ENCODE data around the gene SPEN.
"Not testable (repeated sequence)": the region's sequence is repeated elsewhere in the genome, so short reads cannot be mapped to it uniquely, and the experiment has no call there.

SPEN gene

GRCh38 chr1:15835205-15835740, 12.2 kb upstream of the SPEN start:
- peak overlapping the region; percentile 91 for H3K4me3 ChIP-seq (ENCODE audit: low read length)
- no peak for TF ChIP-seq CTCF (conservative IDR thresholded peaks at IDR 0.05; ENCODE audit: low read length)
- DNase-seq (ENCODE audit: low read depth), result no peak

DNA sequence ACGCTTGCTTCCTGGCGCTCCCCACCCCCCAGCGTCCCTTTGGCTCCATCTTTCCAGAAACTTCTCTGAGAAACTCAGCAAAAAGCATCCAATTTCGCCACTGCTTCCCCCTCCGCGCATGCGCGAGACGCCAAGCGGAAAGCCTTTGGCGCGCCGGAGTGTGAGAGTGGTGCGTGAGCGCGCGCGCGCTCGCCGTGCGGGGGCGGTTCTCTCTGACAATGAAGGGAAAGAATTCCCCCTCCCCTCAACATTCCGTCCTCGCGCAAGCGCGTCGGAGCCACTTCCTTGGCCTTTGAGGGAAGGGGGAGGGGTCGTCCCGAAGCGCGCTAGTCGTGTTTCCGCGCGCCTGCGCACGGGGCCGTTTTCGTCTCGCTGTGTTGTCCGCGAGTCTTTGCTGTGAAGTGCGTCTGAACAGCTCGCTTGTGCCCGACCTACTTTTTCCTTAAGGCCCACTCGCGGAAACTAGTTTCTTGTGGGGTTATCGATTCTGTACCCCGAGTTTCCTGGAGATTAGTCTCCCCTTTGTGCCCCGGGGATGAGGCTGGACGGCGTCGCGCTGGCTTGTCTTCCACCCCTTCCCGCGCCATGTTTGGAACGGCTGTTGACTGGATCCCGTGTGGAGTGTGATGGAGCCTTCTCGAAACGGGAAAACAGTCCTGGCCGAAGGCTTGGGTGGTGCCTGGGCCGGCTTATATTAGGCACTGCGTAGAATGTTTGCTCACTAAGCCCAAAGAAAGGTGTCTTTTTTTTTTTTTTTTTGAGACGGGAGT, 11.6 kb upstream of the SPEN start:
- H3K4me3 ChIP-seq (ENCODE audit: low read length), result peak overlapping the region; percentile 91
- DNase-seq (ENCODE audit: low read depth), result peak; percentile 99
- no peak for TF ChIP-seq CTCF (conservative IDR thresholded peaks at IDR 0.05; ENCODE audit: low read length)

- peak overlapping the region; percentile 65 for H3K4me3 ChIP-seq (ENCODE audit: low read length)
- not testable (repeated sequence) for DNase-seq (ENCODE audit: low read depth)
These were observed 11.1 kb upstream of the SPEN start for GRCh38 chr1:15836511-15836771.

DNA sequence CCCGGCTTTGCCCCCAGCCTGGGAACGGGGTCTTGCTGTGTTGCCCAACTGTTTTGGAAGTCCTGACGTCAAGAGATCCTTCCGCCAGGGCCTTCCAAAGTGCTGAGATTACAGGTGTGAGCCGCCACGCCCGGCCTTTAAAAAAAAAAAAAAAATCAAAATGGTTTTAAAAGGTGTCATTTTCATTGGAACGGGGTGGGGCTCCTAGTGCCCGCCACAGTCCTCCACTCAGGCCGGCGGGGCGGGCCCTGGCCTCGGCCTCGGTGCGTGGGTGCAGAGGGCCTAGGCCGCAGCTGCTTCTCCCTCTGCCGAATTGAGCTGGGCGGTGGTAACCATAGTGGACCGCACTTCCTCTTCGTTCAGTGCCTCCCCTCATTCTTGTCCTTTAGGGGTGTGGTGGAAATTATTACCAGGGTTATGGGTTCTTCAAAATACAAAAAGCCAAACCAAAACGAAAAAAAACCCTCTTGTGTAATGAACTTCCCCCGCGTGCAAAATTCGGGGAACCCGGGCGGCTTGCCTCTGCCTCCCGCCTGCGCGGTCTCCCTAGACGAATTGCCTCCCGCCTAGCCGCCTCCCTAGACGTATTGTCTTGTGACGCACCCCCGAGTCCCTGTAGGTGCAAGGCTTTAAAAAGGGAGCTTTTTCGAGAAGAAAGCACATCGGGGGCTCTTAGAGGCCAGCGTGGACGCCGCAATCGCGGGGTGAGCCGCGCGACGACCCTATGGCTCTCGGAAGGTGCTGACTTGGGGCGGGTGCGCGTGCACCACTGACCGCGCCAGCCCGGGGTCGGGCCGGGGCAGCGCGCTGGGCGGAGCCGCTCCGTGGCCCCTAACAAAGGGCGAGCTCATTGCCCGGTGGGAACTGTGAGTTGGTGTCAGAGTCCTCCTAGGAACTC, 10.5 kb upstream of the SPEN start:
- no peak for DNase-seq (ENCODE audit: low read depth)
- H3K4me3 ChIP-seq (ENCODE audit: low read length), result no peak overlapping the region
- TF ChIP-seq CTCF (conservative IDR thresholded peaks at IDR 0.05; ENCODE audit: low read length), result no peak

GRCh38 chr1:15837931-15838330, 9.6 kb upstream of the SPEN start:
- no peak overlapping the region for H3K4me3 ChIP-seq (ENCODE audit: low read length)
- TF ChIP-seq CTCF (conservative IDR thresholded peaks at IDR 0.05; ENCODE audit: low read length), result no peak
- no peak for DNase-seq (ENCODE audit: low read depth)

GRCh38 chr1:15838721-15839120, 8.8 kb upstream of the SPEN start:
- TF ChIP-seq CTCF (conservative IDR thresholded peaks at IDR 0.05; ENCODE audit: low read length), result no peak
- H3K4me3 ChIP-seq (ENCODE audit: low read length), result no peak overlapping the region
- DNase-seq (ENCODE audit: low read depth), result no peak

- no peak for DNase-seq (ENCODE audit: low read depth)
- H3K4me3 ChIP-seq (ENCODE audit: low read length), result no peak overlapping the region
- no peak for TF ChIP-seq CTCF (conservative IDR thresholded peaks at IDR 0.05; ENCODE audit: low read length)
These were observed 3.5 kb upstream of the SPEN start for GRCh38 chr1:15843826-15844572.

DNA sequence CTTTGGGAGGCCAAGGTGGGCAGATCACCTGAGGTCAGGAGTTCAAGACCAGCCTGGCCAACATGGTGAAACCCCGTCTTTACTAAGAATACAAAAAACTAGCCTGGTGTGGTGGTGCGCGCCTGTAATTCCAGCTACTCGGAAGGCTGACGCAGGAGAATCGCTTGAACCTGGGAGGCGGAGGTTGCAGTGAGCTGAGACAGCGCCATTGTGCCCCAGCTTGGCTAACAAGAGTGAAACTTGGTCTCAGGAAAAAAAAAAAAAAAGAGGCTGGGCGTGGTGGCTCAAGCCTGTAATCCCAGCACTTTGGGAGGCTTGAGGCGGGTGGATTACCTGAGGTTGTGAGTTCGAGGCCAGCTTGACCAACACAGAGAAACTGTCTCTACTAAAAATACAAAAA, 1.5 kb upstream of the SPEN start:
- not testable (repeated sequence) for H3K4me3 ChIP-seq (ENCODE audit: low read length); DNase-seq (ENCODE audit: low read depth)
